Prostate gland (tissue), 2 donors: Measurements from ENCODE around the gene IL22RA1. TPM values are rescaled to one million over a fixed set of nuclear protein-coding genes. Genes with fewer than 3 reads are reported as not detected.

Experiments
- DNase-seq: peaks from one replicate; pipeline ENCODE4 v3.0.0-alpha.2; 2019; ENCODE audit warnings: low spot score
- H3K27ac ChIP-seq, 2 donors: fragments of 200-600 bp; sonication (generic); 2 replicates each; pipeline ENCODE4 v1.5.1; 2017 to 2019
- H3K27me3 ChIP-seq: fragments of 200-600 bp; sonication (generic); replicated peaks from 2 replicates; pipeline ENCODE4 v1.5.1; 2019; ENCODE audit not compliant: insufficient read depth
- H3K36me3 ChIP-seq, 2 donors: fragments of 200-600 bp; sonication (generic); 1 replicate in 1 of 2; 2 replicates in 1 of 2; pipeline versions ENCODE4 v1.5.1 to v1.8.1; 2017 to 2019
- H3K4me1 ChIP-seq: fragments of 200-600 bp; sonication (generic); replicated peaks from 2 replicates; pipeline ENCODE4 v1.5.1; 2019
- H3K4me3 ChIP-seq, 2 donors: fragments of 200-600 bp; sonication (generic); 2 replicates each; pipeline ENCODE4 v1.5.1; 2017 to 2019
- H3K9me3 ChIP-seq: fragments of 200-600 bp; sonication (generic); 2 replicates; pipeline ENCODE4 v1.5.1; 2017
- POLR2A ChIP-seq: fragments of 450-650 bp; IDR thresholded peaks from one replicate; pipeline ENCODE4 v1.6.1; 2016; ENCODE audit warnings: antibody characterized with exemption, mild to moderate bottlenecking
- POLR2AphosphoS5 ChIP-seq: sonication (generic); formaldehyde crosslinking; IDR thresholded peaks from one replicate; pipeline ENCODE4 v1.6.1; 2017; ENCODE audit warnings: antibody characterized with exemption
- WGBS: methylation state at CpG from one replicate; pipeline ENCODE4 v1.1.5; 2018; 5-methylcytosine and 5-hydroxymethylcytosine counted together
- intact Hi-C: fragments of 100-400 bp; cut with DNase I; formaldehyde crosslinking; loops from one replicate; pipeline ENCODE4 v1.14.2; 2022
- total RNA-seq, 2 donors: library from RNA; depleted of rRNA; stranded (reverse); fragments of >200 nt; gene quantifications; one replicate each; pipeline ENCODE4 v1.1.0, GENCODE V29; 2016
- TF ChIP-seq, protein P1 (sequence below), 4 experiments: fragments of 200-600 bp in 2 of 4; fragments of 450-650 bp in 2 of 4; sonication (generic) in 2 of 4; IDR thresholded peaks; 1 replicate in 3 of 4; 2 replicates in 1 of 4; pipeline ENCODE4 v1.5.1; 2016 to 2019; ENCODE audit warnings: antibody characterized with exemption in 4 of 4, mild to moderate bottlenecking in 2 of 4, moderate library complexity in 2 of 4

IL22RA1 gene
- total RNA-seq, 2 donors from 2014 or later: 0.82 to 1.0 TPM

DNA sequence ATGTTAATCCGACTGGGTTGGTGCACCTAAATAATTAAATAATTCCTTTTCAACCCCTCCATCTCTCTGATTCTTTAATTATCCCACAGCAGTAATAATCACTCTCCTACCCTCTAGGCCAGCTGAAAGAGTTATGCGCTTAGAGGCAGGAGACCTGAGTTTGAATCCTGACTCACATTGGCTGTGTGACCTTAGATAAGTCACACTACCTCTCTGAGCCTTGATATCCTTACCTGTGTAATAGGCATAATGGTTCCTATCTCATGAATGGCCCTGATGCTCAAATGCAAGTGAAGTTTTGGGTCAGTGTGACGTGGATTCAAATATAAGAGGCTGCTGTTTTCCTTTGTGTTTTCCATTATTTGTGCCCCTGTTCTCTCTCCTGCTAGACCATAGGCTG lies 39.1 kb downstream of the IL22RA1 start:
- TF ChIP-seq, protein P1, sequence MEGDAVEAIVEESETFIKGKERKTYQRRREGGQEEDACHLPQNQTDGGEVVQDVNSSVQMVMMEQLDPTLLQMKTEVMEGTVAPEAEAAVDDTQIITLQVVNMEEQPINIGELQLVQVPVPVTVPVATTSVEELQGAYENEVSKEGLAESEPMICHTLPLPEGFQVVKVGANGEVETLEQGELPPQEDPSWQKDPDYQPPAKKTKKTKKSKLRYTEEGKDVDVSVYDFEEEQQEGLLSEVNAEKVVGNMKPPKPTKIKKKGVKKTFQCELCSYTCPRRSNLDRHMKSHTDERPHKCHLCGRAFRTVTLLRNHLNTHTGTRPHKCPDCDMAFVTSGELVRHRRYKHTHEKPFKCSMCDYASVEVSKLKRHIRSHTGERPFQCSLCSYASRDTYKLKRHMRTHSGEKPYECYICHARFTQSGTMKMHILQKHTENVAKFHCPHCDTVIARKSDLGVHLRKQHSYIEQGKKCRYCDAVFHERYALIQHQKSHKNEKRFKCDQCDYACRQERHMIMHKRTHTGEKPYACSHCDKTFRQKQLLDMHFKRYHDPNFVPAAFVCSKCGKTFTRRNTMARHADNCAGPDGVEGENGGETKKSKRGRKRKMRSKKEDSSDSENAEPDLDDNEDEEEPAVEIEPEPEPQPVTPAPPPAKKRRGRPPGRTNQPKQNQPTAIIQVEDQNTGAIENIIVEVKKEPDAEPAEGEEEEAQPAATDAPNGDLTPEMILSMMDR (IDR thresholded peaks at IDR 0.05): no peak
- TF ChIP-seq POLR2AphosphoS5 (no peak), POLR2A (no peak)
- H3K36me3 ChIP-seq: no peaks in the 10 kb centered on the region
- 79% methylated on average over 3 of the region's 3 CpGs for WGBS
- no peaks in the 10 kb centered on the region for H3K4me1 ChIP-seq
- DNase-seq: no peak
- no peaks in the 10 kb centered on the region for H3K27me3 ChIP-seq
- intact Hi-C loops: no loop called here
- no peaks in the 10 kb centered on the region for H3K9me3 ChIP-seq
- no peak overlapping the region for H3K27ac ChIP-seq
- H3K4me3 ChIP-seq: no peak overlapping the region

DNA sequence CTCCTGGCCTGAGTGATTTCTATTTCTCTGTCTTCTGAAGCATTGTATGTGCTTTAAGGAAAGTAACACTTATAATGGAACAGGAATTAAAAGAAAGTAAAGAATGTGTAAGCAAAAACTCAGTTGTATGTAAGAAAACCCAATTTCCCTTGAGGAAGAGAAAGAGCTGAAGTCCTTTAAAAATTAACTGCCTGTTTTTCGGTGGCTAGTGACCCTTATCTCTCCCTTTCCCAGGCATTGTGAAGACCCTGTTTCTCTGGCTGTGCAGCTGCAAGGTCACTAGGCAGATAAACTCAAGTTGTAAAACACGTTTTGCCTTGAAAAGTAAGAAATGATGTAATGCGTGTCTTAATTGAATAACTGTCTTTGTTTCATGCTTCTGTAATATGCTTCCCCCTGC lies 39.5 kb downstream of the IL22RA1 start:
- Histone ChIP-seq H3K27me3 (no peaks in the 10 kb centered on the region), H3K36me3 (no peaks in the 10 kb centered on the region), H3K4me3 (no peak overlapping the region), H3K4me1 (no peaks in the 10 kb centered on the region), H3K27ac (no peak overlapping the region), H3K9me3 (no peaks in the 10 kb centered on the region)
- DNase-seq: no peak
- intact Hi-C loops: no loop called here
- 43% methylated on average over 3 of the region's 3 CpGs for WGBS
- TF ChIP-seq POLR2A (no peak), POLR2AphosphoS5 (no peak)

DNA sequence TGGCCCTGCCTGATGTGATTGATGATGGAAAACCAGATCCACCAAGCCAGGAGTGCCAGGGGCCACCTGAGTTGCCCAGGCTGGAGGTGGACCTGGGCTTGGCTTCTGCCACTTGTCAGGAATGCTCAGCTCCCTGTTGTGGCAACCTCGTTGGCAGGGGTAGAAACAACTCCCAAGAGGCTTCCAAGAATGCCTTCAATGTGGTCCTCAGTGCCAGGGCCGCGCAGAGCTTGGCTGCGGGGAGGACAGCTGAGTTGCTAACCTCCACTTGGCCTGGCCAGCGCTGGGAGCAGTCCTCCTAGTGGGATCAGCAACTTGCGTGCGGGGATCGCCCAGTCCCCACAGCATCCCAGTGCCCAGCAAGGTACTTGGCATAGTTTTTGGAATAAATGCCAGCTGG lies 40.0 kb downstream of the IL22RA1 start:
- no peak overlapping the region for H3K4me3 ChIP-seq
- intact Hi-C loops: no loop called here
- H3K4me1 ChIP-seq: no peaks in the 10 kb centered on the region
- H3K9me3 ChIP-seq: no peaks in the 10 kb centered on the region
- WGBS: 79% methylated on average over 4 of the region's 8 CpGs
- no peaks in the 10 kb centered on the region for H3K36me3 ChIP-seq
- no peaks in the 10 kb centered on the region for H3K27me3 ChIP-seq
- H3K27ac ChIP-seq: no peak overlapping the region
- no peak for TF ChIP-seq POLR2AphosphoS5
- TF ChIP-seq, protein P1 (IDR thresholded peaks at IDR 0.05): no peak
- TF ChIP-seq POLR2A: no peak
- DNase-seq: no peak

DNA sequence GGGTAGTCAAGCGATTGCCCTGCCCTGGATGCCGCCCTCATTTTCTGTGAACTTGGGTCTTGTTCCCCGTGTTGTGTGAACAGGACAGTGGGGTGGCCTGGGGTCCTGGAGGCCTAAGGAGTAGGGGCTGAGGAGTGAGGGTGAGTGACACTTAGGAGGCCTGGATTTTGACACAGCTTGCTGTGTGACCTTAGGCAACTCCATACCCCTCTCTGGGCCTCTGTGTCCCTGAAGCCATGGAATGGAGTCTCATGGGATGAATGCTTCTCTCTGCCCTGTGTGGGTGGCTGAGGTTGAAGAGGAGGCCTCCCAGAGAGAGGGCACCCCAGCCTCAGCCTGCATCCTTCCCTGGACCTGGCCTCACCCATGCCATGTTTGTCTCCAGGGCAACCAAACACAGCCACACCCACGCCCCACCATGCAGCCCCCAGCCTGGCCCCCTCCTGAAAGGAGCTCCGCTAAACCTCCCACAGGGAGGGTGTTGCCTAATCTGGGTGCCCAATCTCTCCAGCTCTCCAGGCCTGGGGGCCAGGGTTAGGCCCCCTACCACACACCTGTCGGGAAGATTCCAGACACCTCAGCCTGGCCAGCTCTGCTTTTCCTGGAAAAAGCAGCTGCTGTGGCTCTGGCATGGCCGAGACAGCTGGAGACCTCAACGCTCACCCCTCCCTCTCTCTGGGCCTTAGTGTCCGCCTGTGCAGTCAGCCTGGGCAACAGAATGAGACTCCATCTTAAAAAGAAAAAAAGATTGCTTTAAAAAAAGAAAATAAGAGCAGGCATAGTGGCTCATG lies 40.9 kb downstream of the IL22RA1 start:
- no peak overlapping the region for H3K27ac ChIP-seq
- no peaks in the 10 kb centered on the region for H3K27me3 ChIP-seq
- no peaks in the 10 kb centered on the region for H3K36me3 ChIP-seq
- H3K9me3 ChIP-seq: no peaks in the 10 kb centered on the region
- no peak for DNase-seq
- no peaks in the 10 kb centered on the region for H3K4me1 ChIP-seq
- intact Hi-C loops: no loop called here
- no peak for TF ChIP-seq POLR2A
- TF ChIP-seq, protein P1 (IDR thresholded peaks at IDR 0.05): no peak
- TF ChIP-seq POLR2AphosphoS5: no peak
- H3K4me3 ChIP-seq: no peak overlapping the region
- 67% methylated on average over 9 of the region's 9 CpGs for WGBS

DNA sequence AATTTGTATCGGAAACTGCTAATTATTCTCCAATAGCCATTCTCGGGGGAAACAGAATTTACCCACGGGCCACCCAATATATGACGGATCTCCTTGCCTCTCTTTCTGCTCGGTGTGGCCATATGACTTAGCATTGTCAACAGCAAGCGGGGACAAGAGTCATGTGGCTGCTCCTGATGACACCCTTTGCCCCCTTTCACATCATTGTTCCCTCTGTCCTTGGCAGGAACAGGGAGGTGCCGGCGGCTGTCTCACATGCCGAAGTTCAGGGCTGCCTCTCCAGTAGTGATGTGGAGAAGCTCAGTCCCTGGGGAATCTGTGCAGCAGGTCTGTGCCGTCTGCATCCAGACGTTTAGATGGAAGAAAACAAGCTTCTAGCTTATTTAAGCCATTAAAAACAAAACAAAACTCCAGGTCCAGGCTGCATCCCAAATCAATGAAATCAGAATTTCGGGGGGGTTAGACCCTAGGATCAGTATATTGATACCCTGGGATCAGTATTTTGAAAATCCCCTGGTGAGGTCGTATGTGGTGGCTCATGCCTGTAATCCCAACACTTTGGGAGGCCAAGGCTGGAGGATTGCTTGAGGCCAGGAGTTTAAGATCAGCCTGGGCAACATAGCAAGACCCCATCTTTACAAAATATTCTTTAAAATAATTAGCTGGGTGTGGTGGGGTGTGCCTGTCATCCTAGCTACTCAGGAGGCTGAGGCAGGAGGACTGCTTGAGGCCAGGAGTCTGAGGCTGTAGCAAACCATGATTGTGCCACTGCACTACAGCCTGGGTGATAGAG lies 41.8 kb downstream of the IL22RA1 start:
- intact Hi-C loops: no loop called here
- TF ChIP-seq, protein P1 (IDR thresholded peaks at IDR 0.05): no peak
- TF ChIP-seq POLR2AphosphoS5 (no peak), POLR2A (no peak)
- Histone ChIP-seq H3K36me3 (no peaks in the 10 kb centered on the region), H3K9me3 (no peaks in the 10 kb centered on the region), H3K27ac (no peak overlapping the region), H3K4me1 (no peaks in the 10 kb centered on the region), H3K27me3 (no peaks in the 10 kb centered on the region), H3K4me3 (no peak overlapping the region)
- 87% methylated on average over 13 of the region's 13 CpGs for WGBS
- DNase-seq: no peak
